Psoas muscle (tissue), 8 donors: ENCODE results near the gene ASIC3. TPM values are rescaled to one million over a fixed set of nuclear protein-coding genes. Genes with fewer than 3 reads are reported as not detected.

Experiments
- ATAC-seq, 4 donors: fragments of 200-7000 bp; cut with Tn5 transposase; one replicate each; pipeline ENCODE4 v1.9.1; 2020; ENCODE audit warnings: moderate library complexity in 3 of 4, mild to moderate bottlenecking in 2 of 4
- DNase-seq, 2 donors: peaks; one replicate each; pipeline ENCODE4 v3.0.0-alpha.2; 2020
- H3K27ac ChIP-seq: fragments of 200-600 bp; one replicate; pipeline ENCODE4 v1.8.0; 2022
- H3K27me3 ChIP-seq, 3 donors: fragments of 200-600 bp in 1 of 3; one replicate each; pipeline versions ENCODE4 v1.6.1 to v1.8.0; 2013 to 2022; ENCODE audit warnings: low read length in 2 of 3, mild to moderate bottlenecking in 2 of 3, moderate library complexity in 1 of 3; ENCODE audit not compliant: insufficient read depth in 3 of 3
- H3K36me3 ChIP-seq, 2 donors: fragments of 200-600 bp in 1 of 2; one replicate each; pipeline versions ENCODE4 v1.6.1 to v1.8.0; 2013 to 2022; ENCODE audit warnings: low read depth in 1 of 2, mild to moderate bottlenecking in 1 of 2, moderate library complexity in 1 of 2; ENCODE audit not compliant: insufficient read depth in 1 of 2
- H3K4me1 ChIP-seq: fragments of 200-600 bp; one replicate; pipeline ENCODE4 v1.8.0; 2022
- H3K4me3 ChIP-seq: fragments of 200-600 bp; one replicate; pipeline ENCODE4 v1.8.0; 2022; ENCODE audit warnings: mild to moderate bottlenecking
- H3K9me3 ChIP-seq: fragments of 200-600 bp; one replicate; pipeline ENCODE4 v1.8.0; 2022
- WGBS, 3 donors: extraction: QIAGEN DNeasy Blood & Tissue Kit; methylation state at CpG; one replicate each; pipeline versions ENCODE4 v1.1.6 to v1.1.7; 2013; 5-methylcytosine and 5-hydroxymethylcytosine counted together
- intact Hi-C, 2 donors: fragments of 100-400 bp; cut with DNase I; formaldehyde crosslinking; loops; one replicate each; pipeline versions ENCODE4 v1.11.0 to v1.14.2; 2022
- polyA plus RNA-seq, 3 donors: library from polyadenylated mRNA; stranded (reverse); fragments of 200-250 nt; gene quantifications; one replicate each; pipeline ENCODE4 v1.2.3, GENCODE V29; 2013
- total RNA-seq, 4 donors: library from RNA; stranded (reverse); fragmentation: NEBNext Ultra II Directional in 2 of 4; extraction: Animal tissue kit (Norgen Biotek cat#: 25700) in 2 of 4; gene quantifications; one replicate each; pipeline versions ENCODE4 v1.2.1 to v1.2.4, GENCODE V29; 2021 to 2023
- TF ChIP-seq, protein P1 (sequence below): fragments of 200-600 bp; IDR thresholded peaks from one replicate; pipeline ENCODE4 v1.8.0; 2022; ENCODE audit warnings: antibody characterized with exemption
- donor health status: healthy with polysubstance abuse.
- donor health status: DM: no; HTN: no; CAD: no; lungs with moderate emphysema.
- donor health status: Bipolar disorder and iron deficiency.
- donor health status: healthy.
- donor health status: DM: yes; HTN: yes; CAD: no.
- donor health status: DM: no; HTN: no; CAD: no.
- donor health status: DM: no; HTN: no; CAD: no.
- donor health status: DM: yes; HTN: yes; CAD: no.

ASIC3 gene
- total and polyA plus RNA-seq, 7 donors, result 1.8 to 6.2 (median 3.0) TPM

GRCh38 chr7:151043959-151044358 lies 4.4 kb upstream of the ASIC3 start:
- H3K4me1 ChIP-seq, result peaks cover 8% of the 10 kb centered on the region
- ATAC-seq, result no peak

GRCh38 chr7:151045262-151045661 lies 3.1 kb upstream of the ASIC3 start:
- ATAC-seq, result no peak
- H3K36me3 ChIP-seq, result peaks cover 0 to 50% of the 10 kb centered on the region in 2 donors
- H3K4me1 ChIP-seq, result no peaks in the 10 kb centered on the region
- H3K4me3 ChIP-seq, result no peak overlapping the region
- H3K27ac ChIP-seq, result no peak overlapping the region
- TF ChIP-seq, protein P1, sequence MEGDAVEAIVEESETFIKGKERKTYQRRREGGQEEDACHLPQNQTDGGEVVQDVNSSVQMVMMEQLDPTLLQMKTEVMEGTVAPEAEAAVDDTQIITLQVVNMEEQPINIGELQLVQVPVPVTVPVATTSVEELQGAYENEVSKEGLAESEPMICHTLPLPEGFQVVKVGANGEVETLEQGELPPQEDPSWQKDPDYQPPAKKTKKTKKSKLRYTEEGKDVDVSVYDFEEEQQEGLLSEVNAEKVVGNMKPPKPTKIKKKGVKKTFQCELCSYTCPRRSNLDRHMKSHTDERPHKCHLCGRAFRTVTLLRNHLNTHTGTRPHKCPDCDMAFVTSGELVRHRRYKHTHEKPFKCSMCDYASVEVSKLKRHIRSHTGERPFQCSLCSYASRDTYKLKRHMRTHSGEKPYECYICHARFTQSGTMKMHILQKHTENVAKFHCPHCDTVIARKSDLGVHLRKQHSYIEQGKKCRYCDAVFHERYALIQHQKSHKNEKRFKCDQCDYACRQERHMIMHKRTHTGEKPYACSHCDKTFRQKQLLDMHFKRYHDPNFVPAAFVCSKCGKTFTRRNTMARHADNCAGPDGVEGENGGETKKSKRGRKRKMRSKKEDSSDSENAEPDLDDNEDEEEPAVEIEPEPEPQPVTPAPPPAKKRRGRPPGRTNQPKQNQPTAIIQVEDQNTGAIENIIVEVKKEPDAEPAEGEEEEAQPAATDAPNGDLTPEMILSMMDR, result no peak
- H3K9me3 ChIP-seq, result no peaks in the 10 kb centered on the region
- no peaks in the 10 kb centered on the region for H3K27me3 ChIP-seq
- intact Hi-C loops, result no loop called here
- peak in 1 of 2 donors; percentile 47 for DNase-seq
- WGBS, 3 donors, result 65 to 77% (median 68%) methylated on average over 11 of the region's 11 CpGs

More at GRCh38 chr7:151043959-151044358, 4.4 kb upstream of the ASIC3 start:
- H3K4me3 ChIP-seq, result no peak overlapping the region
- intact Hi-C loops, result no loop called here
- no peak overlapping the region for H3K27ac ChIP-seq
- DNase-seq, result peak in 1 of 2 donors; percentile 45
- no peaks in the 10 kb centered on the region for H3K9me3 ChIP-seq
- 93 to 95% (median 94%) methylated on average over 20 of the region's 20 CpGs for WGBS, 3 donors
- TF ChIP-seq, protein P1, result no peak
- H3K27me3 ChIP-seq, result no peaks in the 10 kb centered on the region
- H3K36me3 ChIP-seq, result peaks cover 0 to 50% of the 10 kb centered on the region in 2 donors

GRCh38 chr7:151045967-151046366 lies 2.4 kb upstream of the ASIC3 start:
- DNase-seq (no peak), ATAC-seq (no peak)
- H3K27ac ChIP-seq, result no peak overlapping the region
- no peaks in the 10 kb centered on the region for H3K27me3 ChIP-seq
- no peak overlapping the region for H3K4me3 ChIP-seq
- TF ChIP-seq, protein P1, result no peak
- no peaks in the 10 kb centered on the region for H3K4me1 ChIP-seq
- intact Hi-C loops, result no loop called here
- 75 to 84% (median 76%) methylated on average over 9 of the region's 9 CpGs for WGBS, 3 donors
- no peaks in the 10 kb centered on the region for H3K9me3 ChIP-seq
- H3K36me3 ChIP-seq, result peaks cover 0 to 47% of the 10 kb centered on the region in 2 donors

DNA sequence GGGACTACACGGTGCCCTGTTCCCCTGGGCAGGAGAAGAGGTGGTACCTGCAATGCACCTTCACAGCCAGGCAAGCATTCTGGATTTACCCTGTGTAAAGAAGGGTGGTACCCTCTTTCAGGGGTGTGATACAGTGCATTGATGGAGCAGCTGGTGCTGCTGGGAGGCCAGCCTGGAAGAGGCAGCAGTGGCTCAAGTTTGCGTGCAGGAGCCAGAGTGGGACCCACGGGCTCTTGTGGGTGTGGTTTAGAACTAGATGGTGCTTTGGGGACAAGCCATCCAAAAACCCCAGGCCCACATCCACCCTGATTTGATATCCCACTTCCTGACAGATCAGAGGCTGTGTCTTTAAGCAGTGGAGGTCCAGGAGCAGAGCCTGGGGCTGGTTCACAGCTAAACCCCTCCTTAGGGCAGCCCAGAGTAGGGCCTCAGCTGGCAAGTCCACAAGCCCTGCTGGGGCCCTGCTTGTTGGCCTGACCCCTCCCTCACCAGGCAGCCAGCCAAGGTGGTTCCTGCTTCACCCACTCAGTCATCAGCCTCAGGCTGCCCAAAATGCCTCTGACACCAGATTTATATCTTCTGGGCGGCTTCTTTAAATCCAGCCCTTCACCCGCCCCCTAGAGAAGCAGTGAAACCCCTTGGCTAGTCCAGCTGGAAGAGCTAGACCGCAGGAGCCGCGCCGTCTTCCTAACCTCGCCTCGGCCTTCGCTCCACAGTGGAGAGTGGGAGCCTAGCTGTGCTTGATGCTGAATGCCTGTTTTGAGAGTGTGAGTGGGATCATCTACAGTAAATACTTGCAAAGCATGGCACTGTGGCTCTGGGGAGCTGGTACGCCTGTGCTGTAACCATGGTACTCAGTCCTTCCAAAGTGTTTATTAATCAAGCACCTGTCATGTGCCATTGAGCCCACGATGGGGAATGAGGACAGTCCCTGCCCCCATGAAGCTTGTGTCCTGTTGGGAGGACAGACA lies 1.4 kb upstream of the ASIC3 start:
- Histone ChIP-seq H3K27ac (no peak overlapping the region), H3K36me3 (peaks cover 0 to 38% of the 10 kb centered on the region in 2 donors), H3K4me1 (no peaks in the 10 kb centered on the region), H3K4me3 (no peak overlapping the region), H3K9me3 (no peaks in the 10 kb centered on the region), H3K27me3 (no peaks in the 10 kb centered on the region)
- WGBS, 3 donors, result 47 to 55% (median 50%) methylated on average over 14 of the region's 14 CpGs
- TF ChIP-seq, protein P1, result no peak
- intact Hi-C loops, result no loop called here
- ATAC-seq (no peak), DNase-seq (peak; percentile 45 to 52)
